ENCODE results near the gene TMTC3.

TMTC3 gene

DNA sequence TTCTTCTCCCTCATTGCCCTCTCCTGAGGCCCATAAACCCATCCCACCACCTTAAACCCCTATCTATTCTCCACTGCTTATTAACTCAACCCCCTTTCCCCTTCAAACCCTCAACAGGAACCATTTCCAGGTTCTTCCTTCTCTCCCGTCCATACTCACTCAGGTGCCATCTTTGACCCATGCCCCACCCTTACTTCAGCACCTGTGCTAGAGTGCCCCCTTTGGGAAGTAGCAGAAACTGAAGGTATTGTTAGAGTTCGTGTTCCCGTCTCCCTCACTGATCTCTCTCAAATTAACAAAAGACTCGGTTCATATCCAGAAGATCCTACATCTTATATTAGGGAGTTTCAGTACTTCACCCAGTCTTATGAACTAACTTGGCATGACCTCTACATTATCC, 86.6 kb downstream of the TMTC3 start:
- no peak for DNase-seq

GRCh38 chr12:88230271-88230670, 88.2 kb downstream of the TMTC3 start:
- no peak for DNase-seq

GRCh38 chr12:88235183-88235833, 93.2 kb downstream of the TMTC3 start:
- DNase-seq = no peak

GRCh38 chr12:88237954-88238353, 95.8 kb downstream of the TMTC3 start:
- no peak for DNase-seq

GRCh38 chr12:88238406-88238805, 96.3 kb downstream of the TMTC3 start:
- DNase-seq = no peak

GRCh38 chr12:88241862-88242570, 99.9 kb downstream of the TMTC3 start:
- DNase-seq = no peak

- no peak for DNase-seq
These were observed 100.4 kb downstream of the TMTC3 start for GRCh38 chr12:88242571-88242925.

- no peak for DNase-seq
These were observed 100.8 kb downstream of the TMTC3 start for GRCh38 chr12:88242939-88243338.

- DNase-seq = no peak
These were observed 101.9 kb downstream of the TMTC3 start for GRCh38 chr12:88243982-88244381.

- no peak for DNase-seq
These were observed 103.8 kb downstream of the TMTC3 start for GRCh38 chr12:88245905-88246304.

DNA sequence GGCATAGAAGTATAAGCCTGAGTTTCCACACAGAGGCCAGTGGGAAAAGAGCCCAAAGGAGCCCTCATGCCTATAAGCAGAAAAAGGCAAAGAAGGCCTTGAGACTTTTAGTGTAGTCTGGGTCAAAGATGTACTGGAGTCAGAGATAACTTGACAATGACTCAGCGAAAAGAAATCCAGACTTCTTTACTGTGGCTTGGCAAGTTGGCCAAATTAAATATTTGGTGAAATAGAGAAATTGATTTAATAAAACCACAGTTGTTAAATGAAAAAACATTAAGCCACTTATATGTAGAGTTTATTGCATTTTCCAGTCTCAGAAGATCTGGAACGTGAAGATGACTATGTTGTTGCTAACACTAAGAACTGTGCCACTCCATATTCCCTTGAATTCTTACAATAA, 105.1 kb downstream of the TMTC3 start:
- no peak for DNase-seq

GRCh38 chr12:88248606-88249005, 106.5 kb downstream of the TMTC3 start:
- DNase-seq = no peak

All from NCI-H748 treated with DMSO at 0.1 percent for 48 hours (cell line).